Stimulated activated CD4-positive, alpha-beta T cell treated with anti-CD3 and anti-CD28 coated beads, Interleukin-15, amount 100 ng/mL, for 48 hours (primary cell): Measurements from ENCODE around the gene SH3RF3.

Experiments
- DNase-seq, 2 donors: peaks; one replicate each; pipeline ENCODE4 v3.0.0-alpha.2; 2020; ENCODE audit warnings: low read depth in 2 of 2

The SH3RF3 gene

DNA sequence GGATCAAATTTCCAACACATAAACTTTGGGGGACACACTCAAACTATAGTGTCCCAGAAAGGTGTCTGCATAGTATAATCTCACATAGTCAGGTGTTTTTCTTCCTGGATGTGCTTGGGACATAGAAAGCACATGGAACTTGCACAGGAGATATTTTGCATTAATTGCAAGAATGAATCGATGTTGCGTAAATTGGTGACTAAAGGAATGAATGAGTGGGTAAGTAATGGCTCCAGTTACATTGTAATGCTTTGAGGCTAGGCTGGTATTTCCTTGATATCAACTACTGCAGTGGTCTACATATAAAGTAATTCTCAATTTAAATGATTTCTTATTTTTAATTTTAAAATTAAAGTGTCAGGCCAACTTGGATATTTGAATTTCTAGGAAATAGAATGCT is 53.4 kb downstream of the SH3RF3 start:
- DNase-seq = no peak

DNA sequence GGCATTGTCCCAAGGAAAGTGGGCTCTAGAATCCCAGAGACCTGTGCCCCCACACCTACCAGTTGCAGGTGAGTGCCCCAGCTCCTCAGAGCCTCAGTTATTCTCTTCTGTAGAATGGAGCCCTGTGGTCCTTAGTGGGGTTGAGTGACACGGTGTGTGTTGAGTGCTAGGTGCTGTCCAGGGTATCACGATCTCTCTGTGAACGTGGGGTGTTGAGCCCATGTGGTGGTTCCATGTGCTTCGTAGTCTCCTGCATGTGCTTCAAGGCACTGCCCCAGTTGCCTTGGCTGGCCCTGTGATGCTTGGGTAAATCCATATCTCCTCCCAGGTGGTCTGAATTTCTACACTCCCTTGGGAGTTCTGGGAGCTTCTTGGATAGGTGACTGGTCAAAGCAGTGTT is 54.9 kb downstream of the SH3RF3 start:
- no peak for DNase-seq

DNA sequence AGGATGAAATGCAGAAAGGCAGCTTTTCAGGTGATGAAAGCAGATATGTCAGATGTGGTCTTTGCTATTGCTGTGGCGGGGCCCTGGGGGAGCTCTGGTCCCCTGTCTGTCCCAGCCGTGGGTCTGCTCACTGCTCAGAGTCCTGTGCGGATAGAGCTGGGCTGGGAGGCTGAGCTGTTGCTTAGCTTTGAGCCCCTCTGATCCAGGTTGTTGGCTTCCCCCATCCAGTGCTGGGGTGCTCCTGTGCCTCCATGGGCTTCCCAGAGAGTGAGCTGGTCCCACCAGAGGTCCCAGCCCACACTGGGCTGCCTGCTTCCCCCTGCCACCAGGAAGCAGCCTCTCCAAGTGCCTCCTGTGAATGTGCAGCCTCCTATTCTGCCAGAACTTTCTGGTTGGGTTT is 55.4 kb downstream of the SH3RF3 start:
- no peak for DNase-seq

DNA sequence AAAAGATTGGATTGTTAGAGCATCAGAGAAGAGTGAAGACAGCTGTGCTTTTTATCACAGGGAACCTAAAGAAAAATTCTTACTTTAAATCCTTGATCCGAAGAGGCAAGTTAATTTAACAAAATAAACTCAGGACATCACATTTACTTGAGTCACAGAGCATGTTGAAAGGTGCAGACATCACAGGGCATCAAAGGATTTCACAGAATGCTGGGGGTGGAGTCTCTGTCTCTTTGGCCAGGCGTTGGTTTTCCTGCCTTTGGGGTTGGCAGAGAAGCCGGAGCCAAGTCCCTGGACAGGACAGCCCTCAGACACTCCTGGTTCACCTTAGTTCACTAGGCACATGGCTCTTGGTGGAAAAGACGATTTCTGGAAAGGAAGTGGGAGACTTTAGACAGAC is 56.3 kb downstream of the SH3RF3 start:
- DNase-seq = no peak

DNA sequence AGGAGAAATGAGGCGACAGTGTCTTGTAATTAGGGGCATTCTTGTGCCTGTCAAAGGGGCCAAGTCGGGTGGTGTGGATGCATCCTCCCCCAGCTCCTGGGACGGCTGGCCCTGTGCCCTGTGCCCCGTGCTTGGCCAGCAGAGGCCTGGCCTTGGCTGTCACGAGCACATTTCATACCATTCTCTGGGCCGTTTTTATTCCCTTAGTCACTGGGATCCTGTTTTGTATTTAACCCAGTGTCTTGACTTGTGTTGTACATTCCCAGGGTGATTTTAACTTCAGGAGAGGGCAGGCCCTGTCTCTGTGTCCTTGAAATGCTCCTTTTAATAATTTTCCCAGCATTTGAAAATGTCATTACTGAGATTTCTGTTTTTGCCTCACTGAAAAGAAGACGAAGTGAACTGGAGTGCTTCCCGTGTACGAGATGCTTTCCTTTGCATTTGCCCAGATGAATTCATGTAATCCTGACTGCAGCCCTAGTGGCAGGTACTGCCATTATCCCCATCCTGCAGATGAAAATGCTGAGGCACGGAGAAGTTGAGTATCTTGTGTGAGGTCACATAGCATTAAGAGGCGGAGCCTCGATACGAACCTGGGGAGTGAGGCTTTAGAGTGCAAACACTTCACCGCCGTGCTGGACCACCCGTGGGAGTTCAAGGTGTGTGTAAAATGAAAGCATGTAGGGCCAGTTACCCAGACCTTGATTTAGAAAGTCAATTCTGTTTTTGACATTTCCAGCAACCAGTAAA is 57.0 kb downstream of the SH3RF3 start:
- DNase-seq = no peak

DNA sequence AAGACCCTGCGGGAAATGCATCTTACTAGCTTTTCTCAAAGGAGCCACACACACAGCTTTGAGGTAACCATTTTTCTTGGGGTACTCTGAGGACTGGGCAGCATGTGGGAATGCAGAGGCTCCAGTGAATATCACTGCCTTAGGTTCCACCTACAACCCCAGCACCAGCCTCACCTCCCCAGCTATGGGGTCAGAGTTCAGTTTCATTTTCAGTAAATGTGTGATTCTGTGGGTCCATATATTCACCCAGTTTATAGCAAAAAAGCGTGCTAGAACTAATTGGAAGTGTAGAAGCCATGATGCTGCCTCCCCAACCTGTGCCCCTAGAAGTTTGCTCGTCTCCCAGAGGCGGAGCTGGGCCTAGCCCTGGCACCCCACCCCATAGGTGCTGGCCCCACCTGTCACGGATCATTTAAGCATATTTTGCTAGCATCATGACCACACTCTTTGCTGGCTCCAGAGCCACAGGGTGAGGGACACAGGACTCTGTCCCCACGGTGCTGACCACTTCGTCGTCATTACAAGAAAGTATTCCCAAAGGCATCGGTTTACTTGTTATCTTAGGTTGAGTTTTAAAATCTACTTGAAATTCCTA is 57.7 kb downstream of the SH3RF3 start:
- no peak for DNase-seq

DNA sequence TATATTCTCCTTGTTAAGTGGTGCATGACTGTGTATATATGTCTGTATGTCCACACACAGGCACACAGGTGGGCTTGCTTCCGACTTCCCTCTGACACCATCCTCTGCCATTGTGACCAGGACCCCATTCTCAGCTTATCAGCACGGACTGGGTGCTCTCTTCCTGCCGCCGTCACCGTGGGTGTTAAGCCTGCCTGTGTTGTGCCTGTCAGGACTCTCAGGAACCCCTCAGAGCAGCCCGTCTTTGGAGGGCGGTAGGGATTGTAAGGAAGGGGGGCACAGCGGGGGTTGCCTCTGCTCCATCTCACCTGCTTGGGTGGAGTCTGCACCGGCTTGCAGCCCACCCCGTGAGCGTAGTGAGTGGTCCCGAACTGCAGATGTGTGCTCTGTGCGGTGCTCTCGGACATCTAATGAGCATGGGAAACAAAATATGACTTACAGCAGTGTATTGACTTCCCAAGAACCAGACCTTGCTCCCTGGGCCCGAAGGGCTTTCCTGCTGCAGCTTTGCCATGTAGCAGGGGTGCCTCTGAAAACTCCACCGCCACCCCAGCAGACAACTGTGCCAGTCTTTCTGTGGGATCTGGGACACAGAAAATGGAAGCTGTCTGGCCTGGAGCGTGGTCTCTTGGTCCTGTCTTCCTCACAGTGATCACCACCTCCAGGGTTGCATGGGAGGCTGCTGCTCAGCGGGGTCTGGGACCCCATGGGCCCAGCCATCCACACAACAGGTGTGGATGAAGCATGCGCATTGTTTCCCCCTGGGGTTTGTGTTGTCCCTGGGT is 58.9 kb downstream of the SH3RF3 start:
- DNase-seq = no peak

DNA sequence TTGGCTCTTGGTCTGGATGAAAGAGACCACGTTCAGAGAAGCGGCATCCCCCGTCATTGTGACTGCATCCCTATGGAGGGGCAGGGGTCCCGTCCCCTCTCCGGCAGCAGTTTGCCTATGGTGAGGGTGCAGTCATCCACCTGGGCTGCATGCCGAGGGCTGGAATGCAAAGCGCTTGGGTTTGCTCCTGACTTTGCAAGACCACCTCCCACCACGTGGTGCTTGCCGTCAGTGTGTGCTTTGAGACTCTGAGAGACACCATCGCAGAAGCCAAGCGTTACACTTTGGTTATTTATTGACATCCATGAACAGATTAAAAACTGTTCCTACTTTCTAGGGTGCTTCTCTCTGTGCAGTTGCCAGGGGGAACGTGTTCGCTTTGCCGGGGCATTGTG is 59.5 kb downstream of the SH3RF3 start:
- no peak for DNase-seq

DNA sequence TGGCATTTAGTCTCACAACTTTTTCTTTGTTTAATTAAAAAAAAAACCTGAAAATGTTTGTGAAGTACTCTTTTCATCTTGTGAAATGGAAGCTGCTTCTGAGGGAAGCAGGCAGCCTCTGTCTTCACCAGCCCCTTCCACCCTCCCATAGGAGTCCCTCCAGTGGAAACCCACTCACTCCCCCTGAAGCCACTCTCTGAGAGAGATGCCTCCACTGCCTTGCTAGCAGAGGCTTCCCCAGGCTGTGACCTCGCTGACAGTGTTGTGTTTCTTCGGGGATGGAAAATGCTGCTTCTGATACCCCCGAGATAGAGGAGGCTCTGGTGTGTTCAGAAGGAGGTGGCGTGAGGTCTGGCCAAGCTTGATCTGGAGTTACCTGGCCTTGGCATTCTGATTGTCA is 59.9 kb downstream of the SH3RF3 start:
- DNase-seq = no peak

DNA sequence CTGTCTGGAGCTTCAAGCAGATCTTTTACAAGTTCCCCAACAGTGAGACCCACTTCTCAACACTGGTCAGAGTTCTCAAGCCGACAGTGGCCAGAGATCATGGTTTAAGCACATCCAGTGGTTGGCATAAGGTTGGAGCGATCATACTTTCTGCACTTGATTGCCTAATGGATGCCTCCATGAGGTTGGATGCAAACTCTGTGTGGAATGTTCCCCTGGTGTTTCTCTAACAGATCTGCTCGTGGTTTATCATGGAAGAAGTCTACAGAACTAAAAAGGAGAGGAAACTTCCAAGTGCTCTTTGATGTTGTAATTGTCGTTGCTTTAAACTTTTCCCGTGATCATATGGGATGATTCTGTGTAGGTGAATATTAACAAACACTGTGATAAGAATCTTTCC is 60.7 kb downstream of the SH3RF3 start:
- no peak for DNase-seq

DNA sequence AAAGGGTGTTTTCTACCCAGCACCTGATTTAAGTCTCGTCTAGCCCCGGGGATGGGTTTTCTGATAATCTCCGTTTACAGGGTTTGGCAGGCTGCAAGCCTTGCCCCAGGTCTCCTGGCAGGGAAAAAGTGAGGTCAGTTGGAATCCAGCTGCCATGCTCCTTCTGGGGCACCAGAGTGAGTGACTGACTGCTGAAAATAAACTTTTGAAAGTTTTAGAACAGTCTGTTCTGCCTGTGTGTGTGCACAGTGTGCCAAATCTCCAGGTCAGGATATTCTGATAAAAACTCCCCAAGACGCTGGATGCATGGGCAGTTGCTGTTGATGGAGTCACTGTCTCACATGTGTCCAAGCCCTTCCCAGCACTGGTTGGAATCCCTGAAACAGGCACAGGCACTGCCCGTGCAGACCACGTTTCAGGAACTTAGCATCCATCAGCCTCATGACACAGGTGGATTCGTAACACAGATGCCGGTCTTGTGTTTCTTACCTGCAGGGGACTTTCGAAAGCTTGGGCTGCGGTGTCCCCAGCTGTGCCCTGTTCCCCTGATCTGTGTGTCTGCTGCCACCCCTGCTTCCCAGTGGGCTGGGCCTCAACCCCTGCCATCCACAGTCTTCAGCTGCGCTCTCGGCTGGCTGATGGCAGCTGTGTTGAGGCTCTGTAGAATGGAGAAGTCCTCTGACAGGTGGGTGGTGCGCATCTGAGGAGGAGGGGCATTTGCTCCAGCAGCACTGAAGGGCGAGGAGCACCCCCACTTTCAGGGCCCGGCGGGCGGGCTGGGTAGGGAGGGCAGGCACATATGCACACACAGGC is 65.0 kb downstream of the SH3RF3 start:
- DNase-seq = no peak

DNA sequence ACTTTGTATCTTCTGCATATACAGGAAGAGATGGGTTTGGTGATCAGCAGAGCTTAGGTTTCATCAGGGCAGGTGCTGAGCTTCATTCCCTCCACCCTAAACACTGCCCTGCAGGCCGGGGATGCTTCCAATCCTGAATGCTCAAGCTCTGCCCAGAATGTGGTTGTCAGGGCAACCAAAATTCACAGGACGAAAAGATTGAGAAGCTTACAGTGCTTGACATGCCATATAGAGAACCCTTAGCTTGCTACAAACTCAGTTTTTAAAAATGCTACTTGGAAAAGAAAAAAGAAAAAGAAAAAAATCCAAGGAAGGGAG is 65.6 kb downstream of the SH3RF3 start:
- DNase-seq = no peak

DNA sequence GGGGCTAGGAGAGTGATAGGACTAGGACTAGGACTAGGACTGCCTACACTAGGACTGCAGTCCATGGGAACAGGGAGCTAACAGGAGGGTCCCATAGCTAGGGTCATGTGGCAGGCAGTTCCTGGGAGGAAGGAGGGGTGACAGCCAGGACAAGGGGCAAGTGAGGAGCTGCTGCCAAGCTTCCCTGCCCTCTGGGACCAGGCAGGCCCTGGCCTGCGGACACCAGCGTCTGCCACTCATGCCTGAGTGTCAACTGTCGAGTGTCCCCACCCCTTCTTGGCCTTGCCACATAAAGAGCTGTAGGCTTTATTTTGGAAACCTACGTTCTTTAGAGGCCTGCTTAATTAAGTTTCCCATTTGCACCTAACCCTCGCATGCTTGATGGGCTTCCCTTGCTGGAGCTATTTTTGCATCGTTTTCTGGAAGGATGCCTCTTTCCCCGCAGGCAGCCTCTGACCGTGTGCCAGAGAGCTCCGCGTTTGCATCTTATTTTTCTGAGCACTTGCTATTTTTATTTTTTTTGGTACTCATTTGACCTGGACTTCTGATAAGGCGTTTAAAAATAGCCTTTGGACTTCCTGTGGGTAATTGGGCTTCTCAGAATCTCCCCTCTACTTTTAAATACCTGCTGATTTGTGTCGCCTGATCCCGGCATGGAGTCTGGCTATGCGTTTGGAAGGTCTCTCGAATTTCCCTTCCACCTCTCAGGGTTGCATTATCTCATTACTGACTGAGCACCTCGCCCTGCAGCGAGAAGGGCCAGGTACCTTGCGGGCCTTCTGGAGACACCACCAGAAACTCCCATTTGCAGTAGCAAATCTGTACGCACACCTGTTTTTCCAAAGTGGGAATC is 66.4 kb downstream of the SH3RF3 start:
- no peak for DNase-seq

DNA sequence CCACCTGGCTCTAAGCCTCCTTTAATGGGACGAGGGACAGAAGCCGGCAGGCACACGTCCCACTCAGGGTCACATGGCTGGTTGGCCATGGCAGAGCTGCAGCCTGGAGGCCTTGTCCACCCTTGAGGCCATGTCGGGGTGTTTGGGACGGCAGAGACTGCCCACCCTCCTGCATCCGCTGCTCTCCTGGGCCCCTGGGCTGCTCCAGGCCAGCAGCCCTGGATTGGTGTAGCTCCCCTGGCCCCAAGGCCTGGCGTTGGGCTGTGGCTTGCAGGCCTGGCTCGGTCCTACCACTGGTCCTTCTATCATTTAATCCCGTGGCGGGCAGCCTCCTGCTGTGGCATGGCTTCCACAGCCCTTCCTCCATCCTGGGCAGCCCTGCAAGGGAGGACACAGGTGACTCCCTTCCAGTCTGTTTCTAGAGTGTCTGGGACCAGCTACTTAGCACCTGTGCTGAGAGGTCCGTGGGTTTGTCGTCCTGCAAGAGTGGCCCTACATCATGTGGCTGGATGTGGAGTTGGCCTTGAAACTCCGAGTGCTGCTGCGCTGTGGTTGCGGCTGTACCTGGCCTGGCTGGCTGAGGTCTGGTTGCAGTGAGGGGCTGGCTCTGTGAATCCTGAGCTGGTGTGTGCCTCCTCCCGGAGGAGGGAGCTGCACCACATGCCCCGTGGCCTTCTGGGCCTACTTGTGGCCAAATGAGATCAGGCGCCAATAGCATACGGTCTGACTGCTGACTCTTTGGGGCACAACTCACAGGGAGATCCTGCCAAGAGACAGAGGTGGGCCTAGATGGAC is 67.3 kb downstream of the SH3RF3 start:
- DNase-seq = no peak

DNA sequence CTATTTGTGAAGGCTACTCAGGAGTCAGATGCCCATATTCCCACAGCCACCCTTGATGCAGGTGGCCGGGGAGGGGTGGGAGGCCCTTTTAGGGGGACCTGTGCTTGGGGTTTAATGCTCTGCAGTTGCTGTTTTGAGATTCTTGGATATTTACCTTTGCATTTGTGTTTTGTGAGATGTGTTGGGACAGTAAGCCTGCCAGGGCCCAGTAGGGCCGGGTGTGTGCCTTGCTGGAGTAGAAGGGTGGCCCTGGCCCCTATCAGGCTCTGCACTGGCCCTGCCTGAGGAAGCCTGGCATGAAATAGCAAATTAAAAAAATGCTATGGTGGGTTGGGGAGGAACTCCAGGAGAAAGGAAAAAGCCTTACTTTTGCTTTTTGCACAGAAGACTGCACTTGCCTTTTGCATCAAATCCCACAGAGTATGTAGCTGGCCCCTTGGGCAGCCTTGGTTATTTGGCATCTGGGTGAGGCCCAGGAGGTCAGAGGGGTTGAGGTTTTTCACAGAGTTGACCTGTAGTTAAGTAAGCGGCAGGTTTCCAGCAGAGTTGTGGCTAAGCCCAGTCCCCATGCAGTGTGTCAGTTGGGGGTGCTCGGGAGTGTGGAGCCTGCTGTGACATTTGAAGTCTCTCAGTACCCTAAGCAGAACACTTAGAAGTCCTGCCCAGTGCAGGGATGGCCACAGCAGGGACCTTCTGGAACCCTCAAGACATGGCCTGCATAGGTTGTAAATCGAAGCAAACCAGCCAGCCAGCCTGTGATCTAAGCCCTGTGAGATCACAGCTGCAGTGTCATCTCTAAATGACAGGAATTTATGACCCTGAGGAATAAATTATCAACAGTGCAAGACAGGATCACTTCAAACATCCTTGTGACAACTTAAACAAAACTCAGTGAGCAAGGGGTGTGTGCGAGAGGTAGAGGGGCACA is 68.8 kb downstream of the SH3RF3 start:
- no peak for DNase-seq

DNA sequence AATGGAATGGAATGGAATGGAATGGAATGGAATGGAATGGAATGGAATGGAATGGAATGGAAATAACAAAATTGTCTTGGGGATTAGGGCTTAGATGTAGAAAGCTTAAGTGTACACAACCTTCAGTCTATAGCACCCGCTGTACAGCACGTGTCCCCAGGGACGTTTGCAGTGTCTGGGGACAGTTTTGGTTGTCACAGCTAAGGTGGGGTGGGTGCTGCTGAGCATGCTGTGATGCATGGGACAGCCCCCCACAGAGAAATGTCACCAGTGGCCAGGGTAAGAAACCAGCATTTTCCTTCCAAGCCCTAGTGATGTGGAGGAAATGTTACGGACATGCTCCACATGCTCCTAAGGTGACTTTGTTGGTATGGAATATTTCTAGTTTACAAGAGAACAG is 70.8 kb downstream of the SH3RF3 start:
- DNase-seq = no peak

DNA sequence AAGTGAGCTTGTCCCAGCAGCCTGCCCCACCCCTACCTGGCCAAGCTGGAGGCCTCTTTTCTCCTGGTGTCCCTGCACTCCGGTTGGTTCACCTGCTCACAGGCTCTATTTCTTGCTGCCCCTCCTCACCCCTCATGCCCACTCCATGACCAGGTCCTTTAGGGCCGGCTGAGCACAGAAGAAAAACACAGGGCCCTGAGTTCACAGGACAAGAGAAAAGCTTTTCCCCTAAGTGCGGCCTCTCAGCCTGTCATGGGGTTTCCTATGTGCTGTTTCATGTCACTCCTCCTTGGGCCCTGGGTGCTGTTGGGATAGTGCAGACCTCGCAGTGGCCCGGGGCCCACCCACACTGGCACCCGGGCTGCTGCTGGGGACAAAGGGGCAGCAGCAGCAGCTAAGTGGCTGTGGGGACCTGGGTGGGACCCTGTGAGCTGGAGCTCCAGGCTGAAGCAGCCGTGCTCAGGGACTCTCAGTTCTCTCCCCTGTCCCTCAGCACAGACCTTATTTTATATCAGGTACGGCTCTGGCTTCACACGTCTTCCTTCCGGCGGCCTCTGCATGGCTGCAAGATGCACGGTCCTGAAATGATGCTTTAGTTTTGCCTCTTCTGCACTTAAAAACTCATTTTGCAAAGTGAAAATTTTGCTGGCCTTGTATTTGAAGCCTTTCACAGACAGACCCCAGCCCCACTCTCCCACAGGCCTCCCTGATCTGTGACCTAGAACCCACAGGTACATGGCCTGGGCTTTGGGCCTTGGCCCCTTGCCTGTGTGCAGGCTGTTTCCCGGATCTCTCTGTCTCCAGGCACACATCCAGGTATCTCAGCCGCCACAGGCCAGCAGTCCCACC is 71.8 kb downstream of the SH3RF3 start:
- DNase-seq = no peak

DNA sequence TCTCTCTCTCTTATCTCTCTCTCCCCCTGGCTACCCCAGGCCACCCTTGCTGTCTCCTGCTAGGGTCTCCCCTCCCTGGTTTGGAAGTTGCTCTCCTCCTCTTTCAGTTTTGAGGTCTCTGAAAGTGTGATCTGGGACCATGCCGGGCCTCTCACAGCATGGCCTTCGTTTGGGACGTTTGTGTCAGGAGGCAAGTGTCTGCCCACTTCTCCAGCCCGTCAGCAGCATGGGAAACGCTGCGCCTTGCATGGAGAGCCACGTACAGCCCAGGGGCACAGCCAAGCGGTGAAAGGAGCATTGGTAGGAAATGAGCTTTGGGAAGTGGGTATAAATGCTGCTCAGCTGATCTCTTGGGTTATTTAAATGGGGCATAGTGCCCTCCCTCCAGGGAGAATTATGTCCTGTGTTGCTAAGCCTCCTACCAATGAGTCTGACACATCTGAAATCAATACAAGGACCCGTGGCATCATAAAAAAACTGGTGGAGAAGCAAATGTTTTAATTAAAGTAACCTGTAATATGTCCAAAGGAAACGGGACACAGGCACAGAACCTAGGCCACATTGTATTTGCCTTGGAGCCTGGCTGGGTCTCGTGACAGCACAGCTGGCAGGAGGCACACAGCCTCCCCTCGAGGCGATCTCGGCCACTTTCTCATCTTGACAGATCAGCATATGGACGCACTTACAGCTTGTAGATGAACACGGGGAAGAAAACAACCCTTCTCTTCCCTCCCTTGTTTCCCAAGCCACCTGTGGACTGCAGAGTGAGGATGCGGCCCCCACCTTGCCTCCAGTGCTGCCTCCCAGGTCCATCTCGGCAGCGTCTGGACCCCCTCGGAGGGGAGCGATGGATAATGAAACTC is 72.7 kb downstream of the SH3RF3 start:
- no peak for DNase-seq
